B cell (primary cell): ENCODE measurements around the gene SESTD1. TPM values are rescaled to one million over a fixed set of nuclear protein-coding genes. Genes with fewer than 3 reads are reported as not detected.
A peak's percentile ranks its signal among the peaks of the same experiment; 100 is the strongest.

Source experiments
- ATAC-seq: fragments of 200-7000 bp; cut with Tn5 transposase; one replicate; pipeline ENCODE4 v1.10.0; 2021; ENCODE audit warnings: low read depth, mild to moderate bottlenecking, moderate number of reproducible peaks, moderate library complexity
- CTCF ChIA-PET: fragments of 350-600 bp; sonication (Branson Sonifier 250); formaldehyde crosslinking; loops from one replicate; lab custom pipeline; 2021; ENCODE audit warnings: antibody characterized with exemption, inconsistent platforms; lab: Charles Lee
- POLR2A ChIA-PET: fragments of 350-600 bp; sonication (Branson Sonifier 250); formaldehyde crosslinking; loops from one replicate; lab custom pipeline; 2021; ENCODE audit warnings: antibody characterized with exemption; lab: Charles Lee
- DNase-seq: peaks from one replicate; pipeline ENCODE4 v3.0.0; 2013
- H2AFZ ChIP-seq: 2 replicates; pipeline ENCODE4 v1.6.1; 2012; ENCODE audit warnings: mild to moderate bottlenecking, low read depth, low read length; ENCODE audit not compliant: insufficient read depth, poor library complexity, severe bottlenecking
- H3K27ac ChIP-seq, 2 donors: 1 replicate in 1 of 2; 2 replicates in 1 of 2; pipeline ENCODE4 v1.5.1; 2012 to 2013; ENCODE audit warnings: low read length in 2 of 2, mild to moderate bottlenecking in 2 of 2, moderate library complexity in 1 of 2
- H3K27me3 ChIP-seq, 4 experiments: fragments of 200-600 bp in 1 of 4; sonication (generic) in 1 of 4; replicated peaks in 1 of 4; 1 replicate in 2 of 4; 2 replicates in 2 of 4; pipeline versions ENCODE4 v1.6.1 to v1.7.0; 2013 to 2016; ENCODE audit warnings: low read length in 3 of 4, mild to moderate bottlenecking in 2 of 4, mixed read lengths in 1 of 4, moderate library complexity in 1 of 4; ENCODE audit not compliant: insufficient read depth in 4 of 4, control insufficient read depth in 3 of 4; ENCODE audit errors: control extremely low read depth in 1 of 4
- H3K36me3 ChIP-seq, 2 experiments: replicated peaks in 1 of 2; 1 replicate in 1 of 2; 2 replicates in 1 of 2; pipeline versions ENCODE4 v1.6.1 to v1.7.1; 2013; ENCODE audit warnings: low read length in 1 of 2; ENCODE audit not compliant: insufficient read depth in 2 of 2, control insufficient read depth in 1 of 2; ENCODE audit errors: control extremely low read depth in 1 of 2, extremely low read depth in 1 of 2
- H3K4me1 ChIP-seq, 2 donors: fragments of 200-600 bp in 1 of 2; sonication (generic) in 1 of 2; 1 replicate in 1 of 2; 2 replicates in 1 of 2; pipeline versions ENCODE4 v1.5.1 to v1.6.1; 2013 to 2017; ENCODE audit warnings: low read length in 2 of 2; ENCODE audit not compliant: control insufficient read depth in 2 of 2, insufficient read depth in 2 of 2
- H3K4me2 ChIP-seq: replicated peaks from 2 replicates; pipeline ENCODE3; 2012; ENCODE audit warnings: mild to moderate bottlenecking, low read depth, low read length; ENCODE audit not compliant: poor library complexity, severe bottlenecking
- H3K4me3 ChIP-seq, 5 experiments: fragments of 200-600 bp in 1 of 5; sonication (generic) in 1 of 5; 1 replicate in 3 of 5; 2 replicates in 2 of 5; pipeline versions ENCODE4 v1.5.1 to v1.7.0; 2011 to 2016; ENCODE audit warnings: low read length in 4 of 5, mild to moderate bottlenecking in 4 of 5, low read depth in 2 of 5, control low read depth in 1 of 5, moderate library complexity in 1 of 5; ENCODE audit not compliant: insufficient read depth in 1 of 5; ENCODE audit errors: control extremely low read depth in 1 of 5, extremely low read depth in 1 of 5
- H3K79me2 ChIP-seq: fragments of 200-600 bp; sonication (generic); one replicate; pipeline ENCODE4 v1.6.0; 2016; ENCODE audit warnings: low read length; ENCODE audit not compliant: control insufficient read depth, insufficient read depth
- H3K9ac ChIP-seq: fragments of 200-600 bp; sonication (generic); 2 replicates; pipeline ENCODE4 v1.6.1; 2017; ENCODE audit warnings: mild to moderate bottlenecking, low read length, moderate library complexity
- H3K9me3 ChIP-seq, 3 donors: one replicate each; pipeline versions ENCODE4 v1.6.1 to v1.7.1; 2013; ENCODE audit warnings: low read length in 2 of 3; ENCODE audit not compliant: control insufficient read depth in 2 of 3, insufficient read depth in 1 of 3; ENCODE audit errors: control extremely low read depth in 1 of 3
- H4K20me1 ChIP-seq: 2 replicates; pipeline ENCODE4 v1.6.0; 2012; ENCODE audit warnings: mild to moderate bottlenecking, low read length; ENCODE audit not compliant: insufficient read depth, control insufficient read depth, poor library complexity, severe bottlenecking
- H3K27ac Mint-ChIP-seq: one replicate; pipeline ENCODE4 v1.8.0; 2021; ENCODE audit warnings: mixed read lengths
- H3K27me3 Mint-ChIP-seq: one replicate; pipeline ENCODE4 v1.8.0; 2021; ENCODE audit warnings: mixed read lengths
- H3K4me1 Mint-ChIP-seq: one replicate; pipeline ENCODE4 v1.8.0; 2021; ENCODE audit warnings: mixed read lengths
- H3K4me3 Mint-ChIP-seq: one replicate; pipeline ENCODE4 v1.8.0; 2021; ENCODE audit warnings: mixed read lengths
- H3K9me3 Mint-ChIP-seq: one replicate; pipeline ENCODE4 v1.8.0; 2022; ENCODE audit warnings: mixed read lengths; ENCODE audit not compliant: insufficient read depth
- EZH2 ChIP-seq: IDR thresholded peaks from 2 replicates; pipeline ENCODE4 v1.6.1; 2012; ENCODE audit warnings: borderline replicate concordance, low read depth, mild to moderate bottlenecking, moderate library complexity, low read length; ENCODE audit not compliant: insufficient read depth, poor library complexity, severe bottlenecking
- WGBS: methylation state at CpG from one replicate; pipeline ENCODE4 v1.1.5; 2013; ENCODE audit warnings: missing lambda C conversion rate; ENCODE audit not compliant: insufficient coverage; 5-methylcytosine and 5-hydroxymethylcytosine counted together
- intact Hi-C: fragments of 100-400 bp; cut with micrococcal nuclease; formaldehyde crosslinking; loops from one replicate; pipeline ENCODE4 v1.10.0; 2022
- polyA plus RNA-seq: library from polyadenylated mRNA; depleted of rRNA; stranded (reverse); fragments of >200 nt; gene quantifications from 2 replicates; pipeline ENCODE4 v1.2.3, GENCODE V29; 2012
- total RNA-seq, 2 donors: library from RNA; stranded (reverse); fragments of 120-200 nt in 1 of 2; gene quantifications; 1 replicate in 1 of 2; 2 replicates in 1 of 2; pipeline versions ENCODE4 v1.2.3 to v1.2.4, GENCODE V29; 2013 to 2022
- TF ChIP-seq, protein P1 (sequence below): fragments of 200-600 bp; IDR thresholded peaks from one replicate; pipeline ENCODE4 v1.8.0; 2022; ENCODE audit warnings: antibody characterized with exemption, mild to moderate bottlenecking

SESTD1 gene
- total and polyA plus RNA-seq, 2 donors (not counting 1 experiment from before 2014, with no cell fraction given), result 52.0 to 66.1 TPM

DNA sequence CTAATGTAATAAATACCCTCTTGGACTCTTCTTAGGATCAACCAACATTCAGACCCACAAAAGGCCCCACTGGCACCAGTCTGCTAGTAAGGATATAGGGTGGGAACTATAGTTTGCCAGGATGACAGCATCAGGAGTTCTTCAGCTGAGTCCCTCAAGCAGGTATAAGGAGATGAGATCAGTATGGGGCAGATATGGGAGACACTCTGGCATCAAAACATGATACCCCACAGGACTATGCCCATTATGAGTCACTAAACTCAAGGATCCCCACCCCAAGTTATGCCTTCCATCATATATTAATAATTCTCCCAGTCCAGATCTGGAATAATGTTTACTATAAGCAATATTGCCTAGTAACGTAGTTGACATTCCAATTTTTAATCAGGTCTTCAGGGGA is 131.6 kb downstream of the SESTD1 start:
- H3K4me1 ChIP-seq, result no peaks in the 10 kb centered on the region
- H3K4me1 Mint-ChIP-seq, result no peaks in the 10 kb centered on the region
- H3K9ac ChIP-seq, result no peak overlapping the region
- ChIA-PET POLR2A (no interaction called here), CTCF (interaction anchor here (1.0 to 6.5 kb wide), 3 partner anchors 15 to 244 kb away, joined by 3 to 141 read pairs (median 15); no protein-coding TSS in a partner anchor)
- H2AFZ ChIP-seq, result no peak overlapping the region
- H3K27ac Mint-ChIP-seq, result no peak overlapping the region
- H3K27me3 ChIP-seq, result no peaks in the 10 kb centered on the region
- no peak overlapping the region for H3K4me3 ChIP-seq
- no peaks in the 10 kb centered on the region for H3K79me2 ChIP-seq
- H3K36me3 ChIP-seq, result peaks cover 0 to 22% of the 10 kb centered on the region in 2 experiments
- H3K9me3 ChIP-seq, result no peaks in the 10 kb centered on the region
- no peak for DNase-seq
- no peaks in the 10 kb centered on the region for H3K9me3 Mint-ChIP-seq
- H3K4me2 ChIP-seq, result no peak overlapping the region
- no peak for ATAC-seq
- H4K20me1 ChIP-seq, result no peaks in the 10 kb centered on the region
- no CpG with 5 or more reads among the region's 1 CpG for WGBS
- TF ChIP-seq, protein P1, sequence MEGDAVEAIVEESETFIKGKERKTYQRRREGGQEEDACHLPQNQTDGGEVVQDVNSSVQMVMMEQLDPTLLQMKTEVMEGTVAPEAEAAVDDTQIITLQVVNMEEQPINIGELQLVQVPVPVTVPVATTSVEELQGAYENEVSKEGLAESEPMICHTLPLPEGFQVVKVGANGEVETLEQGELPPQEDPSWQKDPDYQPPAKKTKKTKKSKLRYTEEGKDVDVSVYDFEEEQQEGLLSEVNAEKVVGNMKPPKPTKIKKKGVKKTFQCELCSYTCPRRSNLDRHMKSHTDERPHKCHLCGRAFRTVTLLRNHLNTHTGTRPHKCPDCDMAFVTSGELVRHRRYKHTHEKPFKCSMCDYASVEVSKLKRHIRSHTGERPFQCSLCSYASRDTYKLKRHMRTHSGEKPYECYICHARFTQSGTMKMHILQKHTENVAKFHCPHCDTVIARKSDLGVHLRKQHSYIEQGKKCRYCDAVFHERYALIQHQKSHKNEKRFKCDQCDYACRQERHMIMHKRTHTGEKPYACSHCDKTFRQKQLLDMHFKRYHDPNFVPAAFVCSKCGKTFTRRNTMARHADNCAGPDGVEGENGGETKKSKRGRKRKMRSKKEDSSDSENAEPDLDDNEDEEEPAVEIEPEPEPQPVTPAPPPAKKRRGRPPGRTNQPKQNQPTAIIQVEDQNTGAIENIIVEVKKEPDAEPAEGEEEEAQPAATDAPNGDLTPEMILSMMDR, result no peak
- TF ChIP-seq EZH2, result no peak
- H3K27me3 Mint-ChIP-seq, result no peaks in the 10 kb centered on the region
- H3K4me3 Mint-ChIP-seq, result no peak overlapping the region
- H3K27ac ChIP-seq, result no peak overlapping the region
- intact Hi-C loops, result loop anchor here (5.0 kb wide), 1 partner anchor 336 kb away; no protein-coding TSS in a partner anchor

DNA sequence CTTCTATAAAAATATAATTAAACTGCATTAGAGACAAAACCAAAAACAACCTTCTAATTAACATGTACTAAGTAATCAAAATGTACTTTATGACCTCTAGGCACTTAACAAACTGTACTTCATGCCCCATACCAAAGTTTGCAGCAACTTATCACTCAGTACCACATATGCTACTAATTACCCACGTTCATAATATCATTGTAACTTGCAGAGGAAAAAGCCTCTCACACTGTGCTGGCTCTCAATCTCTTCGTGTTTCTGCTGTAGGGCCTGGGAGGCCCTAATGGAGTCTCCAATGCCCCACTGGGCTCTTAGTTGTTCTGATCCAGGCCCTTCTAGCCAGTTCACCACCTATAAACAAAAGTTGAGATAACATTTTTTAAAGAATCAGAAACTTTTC is 132.6 kb downstream of the SESTD1 start:
- Mint-ChIP-seq H3K4me3 (no peak overlapping the region), H3K4me1 (no peaks in the 10 kb centered on the region), H3K9me3 (no peaks in the 10 kb centered on the region), H3K27me3 (no peaks in the 10 kb centered on the region), H3K27ac (peak overlapping the region; percentile 10)
- no peaks in the 10 kb centered on the region for H3K79me2 ChIP-seq
- no peak overlapping the region for H3K4me3 ChIP-seq
- CTCF ChIA-PET, result interaction anchor here (0.7 to 6.5 kb wide), 9 partner anchors 9 to 247 kb away, joined by 3 to 141 read pairs (median 6); partner anchors contain the start of gene CCDC141
- DNase-seq (no peak), ATAC-seq (no peak)
- H4K20me1 ChIP-seq, result no peaks in the 10 kb centered on the region
- no peak overlapping the region for H2AFZ ChIP-seq
- POLR2A ChIA-PET, result no interaction called here
- no peak overlapping the region for H3K9ac ChIP-seq
- TF ChIP-seq, protein P1, result no peak
- TF ChIP-seq EZH2, result no peak
- H3K9me3 ChIP-seq, result no peaks in the 10 kb centered on the region
- intact Hi-C loops, result loop anchor here (5.0 kb wide), 1 partner anchor 335 kb away; no protein-coding TSS in a partner anchor
- H3K36me3 ChIP-seq, result peaks cover 0 to 20% of the 10 kb centered on the region in 2 experiments
- 79% methylated on average over 2 of the region's 2 CpGs for WGBS
- H3K4me1 ChIP-seq, result no peaks in the 10 kb centered on the region
- H3K27me3 ChIP-seq, result no peaks in the 10 kb centered on the region
- no peak overlapping the region for H3K4me2 ChIP-seq
- no peak overlapping the region for H3K27ac ChIP-seq
